Measurements from ENCODE around the gene NKD2.

Gene NKD2

GRCh38 chr5:1011741-1012312 lies 3.2 kb downstream of the NKD2 start:
- no peak for DNase-seq (ENCODE audit: low read depth)
- H3K4me3 ChIP-seq (ENCODE audit: control insufficient read depth, low read depth, low read length): no peak overlapping the region
- TF ChIP-seq, protein P1, sequence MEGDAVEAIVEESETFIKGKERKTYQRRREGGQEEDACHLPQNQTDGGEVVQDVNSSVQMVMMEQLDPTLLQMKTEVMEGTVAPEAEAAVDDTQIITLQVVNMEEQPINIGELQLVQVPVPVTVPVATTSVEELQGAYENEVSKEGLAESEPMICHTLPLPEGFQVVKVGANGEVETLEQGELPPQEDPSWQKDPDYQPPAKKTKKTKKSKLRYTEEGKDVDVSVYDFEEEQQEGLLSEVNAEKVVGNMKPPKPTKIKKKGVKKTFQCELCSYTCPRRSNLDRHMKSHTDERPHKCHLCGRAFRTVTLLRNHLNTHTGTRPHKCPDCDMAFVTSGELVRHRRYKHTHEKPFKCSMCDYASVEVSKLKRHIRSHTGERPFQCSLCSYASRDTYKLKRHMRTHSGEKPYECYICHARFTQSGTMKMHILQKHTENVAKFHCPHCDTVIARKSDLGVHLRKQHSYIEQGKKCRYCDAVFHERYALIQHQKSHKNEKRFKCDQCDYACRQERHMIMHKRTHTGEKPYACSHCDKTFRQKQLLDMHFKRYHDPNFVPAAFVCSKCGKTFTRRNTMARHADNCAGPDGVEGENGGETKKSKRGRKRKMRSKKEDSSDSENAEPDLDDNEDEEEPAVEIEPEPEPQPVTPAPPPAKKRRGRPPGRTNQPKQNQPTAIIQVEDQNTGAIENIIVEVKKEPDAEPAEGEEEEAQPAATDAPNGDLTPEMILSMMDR (conservative IDR thresholded peaks at IDR 0.05; ENCODE audit: control insufficient read depth, insufficient read depth, low read depth, low read length): no peak

DNA sequence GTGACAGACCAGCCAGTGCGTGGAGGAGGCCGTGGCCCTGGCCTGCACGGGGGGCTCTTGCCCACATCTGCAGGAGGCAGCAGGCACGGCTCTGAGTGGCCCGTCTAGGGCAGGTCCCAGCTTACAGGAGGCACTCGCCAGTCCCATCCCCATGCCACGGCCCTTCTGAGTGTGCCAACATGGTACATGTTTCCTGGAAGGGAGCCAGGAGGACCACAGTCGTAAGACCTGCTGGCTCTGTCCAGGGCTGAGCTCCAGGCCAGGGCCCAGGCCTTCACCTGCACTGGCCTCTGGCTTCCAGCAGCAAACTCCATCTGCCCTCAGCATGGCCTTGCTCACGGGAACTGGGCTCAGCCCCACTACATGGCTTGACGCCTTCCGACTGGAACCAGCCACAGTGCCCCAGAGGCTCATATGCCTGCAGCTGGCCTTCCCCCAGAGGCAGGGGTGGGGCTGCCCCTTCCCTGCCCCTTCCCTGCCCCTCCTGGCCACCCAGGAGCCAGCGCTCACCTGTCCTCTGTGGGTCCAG lies 3.8 kb downstream of the NKD2 start:
- no peak overlapping the region for H3K4me3 ChIP-seq (ENCODE audit: control insufficient read depth, low read depth, low read length)
- TF ChIP-seq, protein P1 (conservative IDR thresholded peaks at IDR 0.05; ENCODE audit: control insufficient read depth, insufficient read depth, low read depth, low read length): no peak
- no peak for DNase-seq (ENCODE audit: low read depth)

DNA sequence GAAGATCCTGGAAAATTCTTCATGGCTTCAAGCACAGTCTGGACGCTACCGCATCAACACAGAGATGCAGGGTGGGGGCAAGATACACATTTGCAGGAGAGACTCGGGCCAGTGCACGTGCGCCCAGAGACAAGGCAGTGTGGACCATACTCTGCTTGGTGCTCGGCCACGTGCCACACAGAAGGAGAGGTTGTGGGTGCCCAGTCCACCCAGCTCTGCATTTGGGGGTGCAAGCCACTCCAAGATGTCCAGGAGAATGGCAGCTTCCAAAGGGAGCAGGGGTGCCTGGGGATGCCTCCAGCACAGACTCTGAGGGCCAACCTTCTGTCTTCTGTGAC lies 4.3 kb downstream of the NKD2 start:
- no peak for DNase-seq (ENCODE audit: low read depth)
- TF ChIP-seq, protein P1 (conservative IDR thresholded peaks at IDR 0.05; ENCODE audit: control insufficient read depth, insufficient read depth, low read depth, low read length): no peak
- no peak overlapping the region for H3K4me3 ChIP-seq (ENCODE audit: control insufficient read depth, low read depth, low read length)

GRCh38 chr5:1013238-1013947 lies 4.8 kb downstream of the NKD2 start:
- TF ChIP-seq, protein P1 (conservative IDR thresholded peaks at IDR 0.05; ENCODE audit: control insufficient read depth, insufficient read depth, low read depth, low read length): no peak
- no peak for DNase-seq (ENCODE audit: low read depth)
- H3K4me3 ChIP-seq (ENCODE audit: control insufficient read depth, low read depth, low read length): no peak overlapping the region

GRCh38 chr5:1013948-1014301 lies 5.3 kb downstream of the NKD2 start:
- TF ChIP-seq, protein P1 (conservative IDR thresholded peaks at IDR 0.05; ENCODE audit: control insufficient read depth, insufficient read depth, low read depth, low read length): no peak
- no peak overlapping the region for H3K4me3 ChIP-seq (ENCODE audit: control insufficient read depth, low read depth, low read length)
- no peak for DNase-seq (ENCODE audit: low read depth)

GRCh38 chr5:1014346-1014745 lies 5.7 kb downstream of the NKD2 start:
- TF ChIP-seq, protein P1 (conservative IDR thresholded peaks at IDR 0.05; ENCODE audit: control insufficient read depth, insufficient read depth, low read depth, low read length): no peak
- no peak for DNase-seq (ENCODE audit: low read depth)
- no peak overlapping the region for H3K4me3 ChIP-seq (ENCODE audit: control insufficient read depth, low read depth, low read length)
